GM11168 (cell line): ENCODE data around the gene SH3YL1.

Experiments used
- in situ Hi-C: fragments of 300-500 bp; cut with MboI; formaldehyde crosslinking; loops from one replicate; pipeline ENCODE4 v1.12.0; 2022; ENCODE audit warnings: low sequenced_read_pairs; ENCODE audit not compliant: unreplicated experiment

Gene SH3YL1

GRCh38 chr2:228518-229278 lies 35.1 kb downstream of the SH3YL1 start:
- in situ Hi-C loops = no loop called here

GRCh38 chr2:228115-228514 lies 35.7 kb downstream of the SH3YL1 start:
- in situ Hi-C loops = no loop called here

- in situ Hi-C loops = no loop called here
Measured at GRCh38 chr2:223971-224760, 39.7 kb downstream of the SH3YL1 start.

GRCh38 chr2:223451-223850 lies 40.4 kb downstream of the SH3YL1 start:
- in situ Hi-C loops = no loop called here

GRCh38 chr2:216068-216467 lies 47.8 kb downstream of the SH3YL1 start:
- in situ Hi-C loops = no loop called here

GRCh38 chr2:213932-214693 lies 49.7 kb downstream of the SH3YL1 start:
- in situ Hi-C loops = no loop called here

GRCh38 chr2:211486-212184 lies 52.2 kb downstream of the SH3YL1 start:
- in situ Hi-C loops = no loop called here

GRCh38 chr2:210660-211059 lies 53.2 kb downstream of the SH3YL1 start:
- in situ Hi-C loops = no loop called here

GRCh38 chr2:209470-209869 lies 54.4 kb downstream of the SH3YL1 start:
- in situ Hi-C loops = no loop called here

- in situ Hi-C loops = no loop called here
Measured at GRCh38 chr2:208335-208734, 55.5 kb downstream of the SH3YL1 start.

GRCh38 chr2:203984-204383 lies 59.8 kb downstream of the SH3YL1 start:
- in situ Hi-C loops = no loop called here

- in situ Hi-C loops = no loop called here
Measured at GRCh38 chr2:203401-203800, 60.4 kb downstream of the SH3YL1 start.

- in situ Hi-C loops = no loop called here
Measured at GRCh38 chr2:202945-203344, 60.9 kb downstream of the SH3YL1 start.

GRCh38 chr2:201648-202433 lies 62.0 kb downstream of the SH3YL1 start:
- in situ Hi-C loops = no loop called here

- in situ Hi-C loops = no loop called here
Measured at GRCh38 chr2:199041-199966, 64.5 kb downstream of the SH3YL1 start.

- in situ Hi-C loops = no loop called here
Measured at GRCh38 chr2:196406-196805, 67.4 kb downstream of the SH3YL1 start.

GRCh38 chr2:195932-196331 lies 67.9 kb downstream of the SH3YL1 start:
- in situ Hi-C loops = no loop called here

GRCh38 chr2:193141-193671 lies 70.6 kb downstream of the SH3YL1 start:
- in situ Hi-C loops = no loop called here
